Stimulated activated CD4-positive, alpha-beta T cell treated with anti-CD3 and anti-CD28 coated beads, Interleukin-12 subunit alpha, Interleukin-12 subunit beta, amount 100 ng/mL, for 48 hours (primary cell): ENCODE measurements around the gene PTPN21.
A peak's percentile ranks its signal among the peaks of the same experiment; 100 is the strongest.
"Not testable (repeated sequence)": the region's sequence is repeated elsewhere in the genome, so short reads cannot be mapped to it uniquely, and the experiment has no call there.

Experiments
- DNase-seq, 3 donors: peaks; one replicate each; pipeline ENCODE4 v3.0.0-alpha.2; 2020; ENCODE audit warnings: low read depth in 2 of 3, low spot score in 1 of 3

Gene PTPN21

GRCh38 chr14:88552876-88553275 lies 1.9 kb downstream of the PTPN21 start:
- DNase-seq: no peak

- no peak for DNase-seq
Observed at GRCh38 chr14:88551980-88552431, 2.8 kb downstream of the PTPN21 start.

GRCh38 chr14:88551094-88551870 lies 3.5 kb downstream of the PTPN21 start:
- DNase-seq: peak; percentile 46 to 60 (median 47)

- DNase-seq: no peak
Observed at GRCh38 chr14:88550078-88550477, 4.7 kb downstream of the PTPN21 start.

- no peak for DNase-seq
Observed at GRCh38 chr14:88547386-88547780, 7.4 kb downstream of the PTPN21 start.

- DNase-seq: no peak
Observed at GRCh38 chr14:88546621-88547385, 8.0 kb downstream of the PTPN21 start.

GRCh38 chr14:88545256-88545655 lies 9.6 kb downstream of the PTPN21 start:
- no peak for DNase-seq

GRCh38 chr14:88542857-88543795 lies 11.7 kb downstream of the PTPN21 start:
- no peak for DNase-seq

- no peak for DNase-seq
Observed at GRCh38 chr14:88541324-88541723, 13.5 kb downstream of the PTPN21 start.

- DNase-seq: no peak
Observed at GRCh38 chr14:88535813-88536212, 19.0 kb downstream of the PTPN21 start.

GRCh38 chr14:88535149-88535548 lies 19.7 kb downstream of the PTPN21 start:
- DNase-seq: no peak

GRCh38 chr14:88533064-88533602 lies 21.7 kb downstream of the PTPN21 start:
- no peak for DNase-seq

GRCh38 chr14:88529889-88530288 lies 24.9 kb downstream of the PTPN21 start:
- not testable (repeated sequence) for DNase-seq

GRCh38 chr14:88522393-88522792 lies 32.4 kb downstream of the PTPN21 start:
- no peak for DNase-seq

GRCh38 chr14:88521818-88522217 lies 33.0 kb downstream of the PTPN21 start:
- no peak for DNase-seq

- no peak for DNase-seq
Observed at GRCh38 chr14:88519907-88520306, 34.9 kb downstream of the PTPN21 start.

GRCh38 chr14:88518592-88519512 lies 36.0 kb downstream of the PTPN21 start:
- DNase-seq: no peak

GRCh38 chr14:88516861-88517357 lies 37.9 kb downstream of the PTPN21 start:
- DNase-seq: no peak

GRCh38 chr14:88515499-88516221 lies 39.1 kb downstream of the PTPN21 start:
- no peak for DNase-seq
